Smooth muscle cell (in vitro differentiated cells): ENCODE data around the gene BIRC3. TPM values are rescaled to one million over a fixed set of nuclear protein-coding genes. Genes with fewer than 3 reads are reported as not detected.

ENCODE experiments used
- DNase-seq: peaks from one replicate; lab custom pipeline; 2025; ENCODE audit not compliant: unreplicated experiment; lab: John Stamatoyannopoulos, UW
- H2AFZ ChIP-seq: fragments of 200-600 bp; sonication (generic); 2 replicates; pipeline ENCODE4 v1.6.0; 2016; ENCODE audit warnings: antibody characterized with exemption, low read depth, mild to moderate bottlenecking
- H3F3A ChIP-seq: fragments of 200-600 bp; sonication (generic); 2 replicates; pipeline ENCODE4 v1.6.0; 2017; ENCODE audit warnings: antibody characterized with exemption, low read depth
- H3K27ac ChIP-seq: fragments of 200-600 bp; sonication (generic); 2 replicates; pipeline ENCODE4 v1.5.1; 2016; ENCODE audit warnings: low read depth, mild to moderate bottlenecking
- H3K27me3 ChIP-seq: fragments of 200-600 bp; sonication (generic); 2 replicates; pipeline ENCODE4 v1.6.1; 2016; ENCODE audit warnings: low read depth, mild to moderate bottlenecking
- H3K36me3 ChIP-seq: fragments of 200-600 bp; sonication (generic); 2 replicates; pipeline ENCODE4 v1.5.1; 2016; ENCODE audit warnings: low read depth
- H3K4me1 ChIP-seq: fragments of 200-600 bp; sonication (generic); 2 replicates; pipeline ENCODE4 v1.5.1; 2016; ENCODE audit warnings: low read depth
- H3K4me2 ChIP-seq: fragments of 200-600 bp; sonication (generic); 2 replicates; pipeline ENCODE4 v1.6.0; 2016; ENCODE audit warnings: mild to moderate bottlenecking
- H3K4me3 ChIP-seq: fragments of 200-600 bp; sonication (generic); 2 replicates; pipeline ENCODE4 v1.5.1; 2016; ENCODE audit warnings: mild to moderate bottlenecking
- H3K79me2 ChIP-seq: fragments of 200-600 bp; sonication (generic); 2 replicates; pipeline ENCODE4 v1.6.0; 2016; ENCODE audit warnings: low read depth, mild to moderate bottlenecking
- H3K9ac ChIP-seq: fragments of 200-600 bp; sonication (generic); 2 replicates; pipeline ENCODE4 v1.6.0; 2016; ENCODE audit warnings: low read depth
- H3K9me3 ChIP-seq: fragments of 200-600 bp; sonication (generic); replicated peaks from 2 replicates; pipeline ENCODE4 v1.5.1; 2016; ENCODE audit warnings: low read depth
- H4K20me1 ChIP-seq: fragments of 200-600 bp; sonication (generic); 2 replicates; pipeline ENCODE4 v1.6.0; 2016; ENCODE audit warnings: low read depth
- CTCF ChIP-seq: fragments of 200-600 bp; sonication (generic); IDR thresholded peaks from 2 replicates; pipeline ENCODE4 v1.5.1; 2017; ENCODE audit warnings: borderline replicate concordance, mild to moderate bottlenecking, antibody characterized with exemption; ENCODE audit not compliant: insufficient read depth, poor library complexity, severe bottlenecking
- WGBS: methylation state at CpG from one replicate; pipeline ENCODE4 v1.1.7; 2016; ENCODE audit warnings: low lambda C conversion rate; 5-methylcytosine and 5-hydroxymethylcytosine counted together
- polyA plus RNA-seq: library from polyadenylated mRNA; unstranded; fragments of >200 nt; fragmentation: Nextera tagmentation; extraction: Ambion mirVana; gene quantifications from 2 replicates; pipeline ENCODE4 v1.2.1, GENCODE V29; 2016
- total RNA-seq: library from RNA; depleted of rRNA; stranded (reverse); fragments of >200 nt; gene quantifications from 2 replicates; pipeline ENCODE4 v1.2.3, GENCODE V29; 2014

Gene BIRC3
- total and polyA plus RNA-seq, 2 experiments from 2014 or later = 0.94 to 1.6 TPM

DNA sequence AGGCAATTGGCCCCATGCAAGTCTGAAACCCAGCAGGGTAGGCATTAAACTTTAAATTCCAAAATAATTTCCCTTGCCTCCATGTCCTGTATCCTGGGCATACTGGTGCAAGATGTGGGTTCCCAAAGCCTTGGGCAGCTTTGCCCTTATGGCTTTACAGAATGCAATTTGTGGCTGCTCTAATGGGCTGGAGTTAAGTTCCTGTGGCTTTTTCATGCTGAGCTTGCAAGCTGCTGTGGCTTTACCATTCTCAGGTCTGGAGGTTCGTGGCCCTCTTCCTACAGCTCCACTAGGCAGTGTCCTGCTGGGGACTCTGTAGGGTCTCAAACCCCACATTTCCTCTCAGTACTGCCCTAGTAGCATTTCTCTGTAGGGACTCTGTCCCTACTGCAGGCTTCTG lies 15.0 kb upstream of the BIRC3 start:
- Histone ChIP-seq H3K27me3 (no peaks in the 10 kb centered on the region), H3F3A (no peaks in the 10 kb centered on the region), H3K4me3 (no peak overlapping the region), H3K79me2 (no peaks in the 10 kb centered on the region), H3K4me1 (no peaks in the 10 kb centered on the region), H3K9me3 (no peaks in the 10 kb centered on the region), H3K9ac (no peak overlapping the region), H3K4me2 (no peak overlapping the region), H3K36me3 (no peaks in the 10 kb centered on the region), H2AFZ (no peak overlapping the region), H3K27ac (no peak overlapping the region), H4K20me1 (no peaks in the 10 kb centered on the region)
- 94% methylated on average over 1 of the region's 1 CpG for WGBS
- no peak for DNase-seq
- no peak for TF ChIP-seq CTCF

- Histone ChIP-seq H2AFZ (no peak overlapping the region), H3K4me3 (no peak overlapping the region), H3K27ac (no peak overlapping the region), H3K4me1 (no peaks in the 10 kb centered on the region), H3K79me2 (no peaks in the 10 kb centered on the region), H3K36me3 (no peaks in the 10 kb centered on the region), H4K20me1 (no peaks in the 10 kb centered on the region), H3K4me2 (no peak overlapping the region), H3K9ac (no peak overlapping the region), H3K9me3 (no peaks in the 10 kb centered on the region), H3F3A (no peaks in the 10 kb centered on the region), H3K27me3 (no peaks in the 10 kb centered on the region)
- WGBS = 95% methylated on average over 4 of the region's 4 CpGs
- no peak for DNase-seq
- no peak for TF ChIP-seq CTCF
Measured at GRCh38 chr11:102304686-102305085, 12.6 kb upstream of the BIRC3 start.

GRCh38 chr11:102305352-102306047 lies 11.8 kb upstream of the BIRC3 start:
- Histone ChIP-seq H3K36me3 (no peaks in the 10 kb centered on the region), H3F3A (no peaks in the 10 kb centered on the region), H2AFZ (no peak overlapping the region), H4K20me1 (no peaks in the 10 kb centered on the region), H3K27me3 (no peaks in the 10 kb centered on the region), H3K27ac (no peak overlapping the region), H3K9ac (no peak overlapping the region), H3K4me1 (no peaks in the 10 kb centered on the region), H3K9me3 (no peaks in the 10 kb centered on the region), H3K4me3 (no peak overlapping the region), H3K4me2 (no peak overlapping the region), H3K79me2 (no peaks in the 10 kb centered on the region)
- DNase-seq = no peak
- 83% methylated on average over 3 of the region's 3 CpGs for WGBS
- no peak for TF ChIP-seq CTCF

DNA sequence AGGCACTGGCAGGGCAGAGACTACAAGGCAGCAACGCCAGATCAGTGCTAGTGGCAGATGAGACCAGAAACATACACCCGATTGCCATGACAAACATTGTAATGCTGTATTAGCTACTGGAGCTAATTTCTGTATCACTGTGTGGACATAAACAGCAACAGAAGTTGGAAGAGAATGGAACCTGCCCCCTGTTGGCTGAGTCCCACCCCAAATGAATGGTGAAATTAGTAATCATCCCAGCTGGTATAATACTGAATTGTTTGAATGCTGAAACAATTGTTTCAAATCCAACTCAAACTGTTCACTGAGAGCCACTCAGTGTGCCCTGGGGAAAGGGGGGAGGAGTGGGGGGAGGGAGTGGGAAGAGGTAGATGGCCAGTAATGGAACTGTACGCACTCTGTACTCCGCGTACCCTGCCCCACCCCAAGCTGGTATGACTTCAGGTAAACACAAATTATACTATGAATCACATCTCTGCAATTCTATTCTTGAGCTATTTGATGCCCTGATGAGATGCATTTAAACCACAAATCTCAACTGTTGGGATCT lies 11.2 kb upstream of the BIRC3 start:
- no peaks in the 10 kb centered on the region for H3K9me3 ChIP-seq
- H3K4me2 ChIP-seq = no peak overlapping the region
- no peaks in the 10 kb centered on the region for H3K4me1 ChIP-seq
- no peak for DNase-seq
- peak; percentile 5 for TF ChIP-seq CTCF
- H3K36me3 ChIP-seq = no peaks in the 10 kb centered on the region
- H3K27me3 ChIP-seq = no peaks in the 10 kb centered on the region
- H3K4me3 ChIP-seq = no peak overlapping the region
- no peak overlapping the region for H2AFZ ChIP-seq
- H3F3A ChIP-seq = no peaks in the 10 kb centered on the region
- no peaks in the 10 kb centered on the region for H3K79me2 ChIP-seq
- H3K9ac ChIP-seq = no peak overlapping the region
- no peaks in the 10 kb centered on the region for H4K20me1 ChIP-seq
- no peak overlapping the region for H3K27ac ChIP-seq
- 83% methylated on average over 5 of the region's 5 CpGs for WGBS
